Eye (tissue), 1 donor: ENCODE results near the gene MARK1.
A peak's percentile ranks its signal among the peaks of the same experiment; 100 is the strongest.

Experiments used
- DNase-seq: peaks from one replicate; pipeline ENCODE4 v3.0.0-alpha.2; 2015

Gene MARK1

GRCh38 chr1:220527908-220528678, at the start of gene MARK1:
TSS of gene MARK1 (plus strand) at chr1:220528136. CDS start at chr1:220528823, 687 bp downstream.
- DNase-seq, result peak; percentile 88

- DNase-seq, result no peak
Observed at GRCh38 chr1:220483700-220484099, 44.2 kb upstream of the MARK1 start.

GRCh38 chr1:220484135-220484534, 43.8 kb upstream of the MARK1 start:
- DNase-seq, result no peak

GRCh38 chr1:220485131-220485530, 42.8 kb upstream of the MARK1 start:
- no peak for DNase-seq

- no peak for DNase-seq
Observed at GRCh38 chr1:220485791-220486190, 42.1 kb upstream of the MARK1 start.

- DNase-seq, result no peak
Observed at GRCh38 chr1:220487297-220487820, 40.6 kb upstream of the MARK1 start.

- DNase-seq, result no peak
Observed at GRCh38 chr1:220491891-220492290, 36.0 kb upstream of the MARK1 start.

- DNase-seq, result no peak
Observed at GRCh38 chr1:220497220-220497947, 30.6 kb upstream of the MARK1 start.

GRCh38 chr1:220498188-220498587, 29.7 kb upstream of the MARK1 start:
- DNase-seq, result peak; percentile 44

GRCh38 chr1:220500372-220500771, 27.6 kb upstream of the MARK1 start:
- DNase-seq, result no peak

- DNase-seq, result peak; percentile 40
Observed at GRCh38 chr1:220504329-220504728, 23.6 kb upstream of the MARK1 start.

GRCh38 chr1:220507085-220507484, 20.9 kb upstream of the MARK1 start:
- DNase-seq, result no peak

GRCh38 chr1:220511179-220511578, 16.8 kb upstream of the MARK1 start:
- no peak for DNase-seq

- no peak for DNase-seq
Observed at GRCh38 chr1:220511785-220512184, 16.2 kb upstream of the MARK1 start.

GRCh38 chr1:220513834-220514233, 14.1 kb upstream of the MARK1 start:
- DNase-seq, result no peak

GRCh38 chr1:220514256-220514655, 13.7 kb upstream of the MARK1 start:
- no peak for DNase-seq

- no peak for DNase-seq
Observed at GRCh38 chr1:220516014-220516721, 11.8 kb upstream of the MARK1 start.

GRCh38 chr1:220516722-220517042, 11.3 kb upstream of the MARK1 start:
- no peak for DNase-seq

- no peak for DNase-seq
Observed at GRCh38 chr1:220521778-220522177, 6.2 kb upstream of the MARK1 start.

GRCh38 chr1:220526294-220526693, 1.6 kb upstream of the MARK1 start:
- peak; percentile 35 for DNase-seq

GRCh38 chr1:220527279-220527907, 543 bp upstream of the MARK1 start:
- DNase-seq, result peak; percentile 82

- peak; percentile 83 for DNase-seq
Observed at GRCh38 chr1:220528679-220529501, 954 bp downstream of the MARK1 start.
